K562 (cell line): ENCODE data around the gene SMIM15. TPM values are rescaled to one million over a fixed set of nuclear protein-coding genes. Genes with fewer than 3 reads are reported as not detected.

Experiments
- NR4A1 ChIP-seq, 2 experiments: fragments of 250-450 bp in 1 of 2; fragments of 450-650 bp in 1 of 2; sonication (Bioruptor Pico) in 1 of 2; IDR thresholded peaks; 2 replicates each; pipeline versions ENCODE4 v1.4.0 to v1.6.1; 2016 to 2020; ENCODE audit warnings: mild to moderate bottlenecking in 2 of 2, missing compliant biosample characterization in 1 of 2, missing genetic modification characterization in 1 of 2, moderate library complexity in 1 of 2
- polyA plus RNA-seq, 8 experiments: library from polyadenylated mRNA; depleted of rRNA in 4 of 8; stranded (reverse) in 5 of 8; unstranded in 3 of 8; fragments of >200 nt; fragmentation: Nextera tagmentation in 2 of 8; fragmentation: Illumina TruSeq in 1 of 8; extraction: Ambion mirVana in 2 of 8; extraction: Trizol in 1 of 8; gene quantifications; 2 replicates each; pipeline versions ENCODE4 v1.2.1 to v1.2.3, GENCODE V29; 2011 to 2014; ENCODE audit warnings: inconsistent platforms in 1 of 8, missing spikeins in 1 of 8
- total RNA-seq, 7 experiments: library from RNA; depleted of rRNA in 6 of 7; stranded (reverse); fragments of >200 nt in 6 of 7; fragmentation: Illumina TruSeq in 2 of 7; extraction: Trizol in 2 of 7; gene quantifications; 2 replicates each; pipeline versions ENCODE4 v1.2.1 to v1.2.3, GENCODE V29; 2011 to 2021; ENCODE audit warnings: low replicate concordance in 1 of 7
- TF ChIP-seq, protein P1 (sequence below), 2 experiments: fragments of 450-650 bp in 1 of 2; sonication (generic) in 1 of 2; formaldehyde crosslinking in 1 of 2; IDR thresholded peaks; 2 replicates each; pipeline versions ENCODE4 v1.7.1 to v1.9.0; 2016 to 2022; ENCODE audit warnings: inconsistent platforms in 1 of 2, mild to moderate bottlenecking in 1 of 2, missing genetic modification reagents in 1 of 2
- TF ChIP-seq, protein P2 (sequence below): sonication (generic); formaldehyde crosslinking; IDR thresholded peaks from 2 replicates; pipeline ENCODE4 v1.8.1; 2023; ENCODE audit warnings: mild to moderate bottlenecking, missing genetic modification reagents, moderate library complexity
- TF ChIP-seq, protein P3 (sequence below): fragments of 200-600 bp; sonication (generic); IDR thresholded peaks from one replicate; pipeline ENCODE4 v1.6.1; 2012; ENCODE audit warnings: mild to moderate bottlenecking, low read depth, low read length, inconsistent platforms

Gene SMIM15
- total and polyA plus RNA-seq, 9 of the 15 experiments (the other 6 are each of a cell fraction or from before 2014, with no cell fraction given): 16.6 to 124 (median 82.0) TPM

DNA sequence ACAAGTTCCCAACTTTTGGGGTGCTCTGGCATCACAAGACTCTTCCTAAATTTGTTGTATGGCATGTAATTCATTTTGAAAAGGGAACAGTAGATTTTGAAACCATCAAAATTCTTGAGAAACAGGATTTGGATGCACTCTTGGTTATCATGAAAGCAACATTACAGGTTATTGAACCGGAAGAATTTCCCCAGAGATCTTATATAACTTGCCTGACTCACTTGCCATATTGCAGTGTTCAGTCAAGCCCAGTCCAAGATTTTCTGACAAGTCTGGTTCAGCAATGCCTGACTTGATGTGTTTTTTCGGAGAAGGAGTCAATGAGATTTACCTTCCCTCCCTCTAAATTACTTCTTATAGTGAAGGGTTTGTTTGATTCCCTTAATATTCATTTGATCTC, 32.0 kb downstream of the SMIM15 start (continued):
- TF ChIP-seq, protein P1, sequence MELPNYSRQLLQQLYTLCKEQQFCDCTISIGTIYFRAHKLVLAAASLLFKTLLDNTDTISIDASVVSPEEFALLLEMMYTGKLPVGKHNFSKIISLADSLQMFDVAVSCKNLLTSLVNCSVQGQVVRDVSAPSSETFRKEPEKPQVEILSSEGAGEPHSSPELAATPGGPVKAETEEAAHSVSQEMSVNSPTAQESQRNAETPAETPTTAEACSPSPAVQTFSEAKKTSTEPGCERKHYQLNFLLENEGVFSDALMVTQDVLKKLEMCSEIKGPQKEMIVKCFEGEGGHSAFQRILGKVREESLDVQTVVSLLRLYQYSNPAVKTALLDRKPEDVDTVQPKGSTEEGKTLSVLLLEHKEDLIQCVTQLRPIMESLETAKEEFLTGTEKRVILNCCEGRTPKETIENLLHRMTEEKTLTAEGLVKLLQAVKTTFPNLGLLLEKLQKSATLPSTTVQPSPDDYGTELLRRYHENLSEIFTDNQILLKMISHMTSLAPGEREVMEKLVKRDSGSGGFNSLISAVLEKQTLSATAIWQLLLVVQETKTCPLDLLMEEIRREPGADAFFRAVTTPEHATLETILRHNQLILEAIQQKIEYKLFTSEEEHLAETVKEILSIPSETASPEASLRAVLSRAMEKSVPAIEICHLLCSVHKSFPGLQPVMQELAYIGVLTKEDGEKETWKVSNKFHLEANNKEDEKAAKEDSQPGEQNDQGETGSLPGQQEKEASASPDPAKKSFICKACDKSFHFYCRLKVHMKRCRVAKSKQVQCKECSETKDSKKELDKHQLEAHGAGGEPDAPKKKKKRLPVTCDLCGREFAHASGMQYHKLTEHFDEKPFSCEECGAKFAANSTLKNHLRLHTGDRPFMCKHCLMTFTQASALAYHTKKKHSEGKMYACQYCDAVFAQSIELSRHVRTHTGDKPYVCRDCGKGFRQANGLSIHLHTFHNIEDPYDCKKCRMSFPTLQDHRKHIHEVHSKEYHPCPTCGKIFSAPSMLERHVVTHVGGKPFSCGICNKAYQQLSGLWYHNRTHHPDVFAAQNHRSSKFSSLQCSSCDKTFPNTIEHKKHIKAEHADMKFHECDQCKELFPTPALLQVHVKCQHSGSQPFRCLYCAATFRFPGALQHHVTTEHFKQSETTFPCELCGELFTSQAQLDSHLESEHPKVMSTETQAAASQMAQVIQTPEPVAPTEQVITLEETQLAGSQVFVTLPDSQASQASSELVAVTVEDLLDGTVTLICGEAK (IDR thresholded peaks at IDR 0.05): no peak
- TF ChIP-seq, protein P1 (CRISPR knock-in tag; IDR thresholded peaks at IDR 0.05): no peak
- no peak for TF ChIP-seq NR4A1 (CRISPR knock-in tag; IDR thresholded peaks at IDR 0.05)
- TF ChIP-seq NR4A1 (tag; IDR thresholded peaks at IDR 0.05): no peak
- TF ChIP-seq, protein P2, sequence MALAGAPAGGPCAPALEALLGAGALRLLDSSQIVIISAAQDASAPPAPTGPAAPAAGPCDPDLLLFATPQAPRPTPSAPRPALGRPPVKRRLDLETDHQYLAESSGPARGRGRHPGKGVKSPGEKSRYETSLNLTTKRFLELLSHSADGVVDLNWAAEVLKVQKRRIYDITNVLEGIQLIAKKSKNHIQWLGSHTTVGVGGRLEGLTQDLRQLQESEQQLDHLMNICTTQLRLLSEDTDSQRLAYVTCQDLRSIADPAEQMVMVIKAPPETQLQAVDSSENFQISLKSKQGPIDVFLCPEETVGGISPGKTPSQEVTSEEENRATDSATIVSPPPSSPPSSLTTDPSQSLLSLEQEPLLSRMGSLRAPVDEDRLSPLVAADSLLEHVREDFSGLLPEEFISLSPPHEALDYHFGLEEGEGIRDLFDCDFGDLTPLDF (CRISPR knock-in tag): no peak
- TF ChIP-seq, protein P3, sequence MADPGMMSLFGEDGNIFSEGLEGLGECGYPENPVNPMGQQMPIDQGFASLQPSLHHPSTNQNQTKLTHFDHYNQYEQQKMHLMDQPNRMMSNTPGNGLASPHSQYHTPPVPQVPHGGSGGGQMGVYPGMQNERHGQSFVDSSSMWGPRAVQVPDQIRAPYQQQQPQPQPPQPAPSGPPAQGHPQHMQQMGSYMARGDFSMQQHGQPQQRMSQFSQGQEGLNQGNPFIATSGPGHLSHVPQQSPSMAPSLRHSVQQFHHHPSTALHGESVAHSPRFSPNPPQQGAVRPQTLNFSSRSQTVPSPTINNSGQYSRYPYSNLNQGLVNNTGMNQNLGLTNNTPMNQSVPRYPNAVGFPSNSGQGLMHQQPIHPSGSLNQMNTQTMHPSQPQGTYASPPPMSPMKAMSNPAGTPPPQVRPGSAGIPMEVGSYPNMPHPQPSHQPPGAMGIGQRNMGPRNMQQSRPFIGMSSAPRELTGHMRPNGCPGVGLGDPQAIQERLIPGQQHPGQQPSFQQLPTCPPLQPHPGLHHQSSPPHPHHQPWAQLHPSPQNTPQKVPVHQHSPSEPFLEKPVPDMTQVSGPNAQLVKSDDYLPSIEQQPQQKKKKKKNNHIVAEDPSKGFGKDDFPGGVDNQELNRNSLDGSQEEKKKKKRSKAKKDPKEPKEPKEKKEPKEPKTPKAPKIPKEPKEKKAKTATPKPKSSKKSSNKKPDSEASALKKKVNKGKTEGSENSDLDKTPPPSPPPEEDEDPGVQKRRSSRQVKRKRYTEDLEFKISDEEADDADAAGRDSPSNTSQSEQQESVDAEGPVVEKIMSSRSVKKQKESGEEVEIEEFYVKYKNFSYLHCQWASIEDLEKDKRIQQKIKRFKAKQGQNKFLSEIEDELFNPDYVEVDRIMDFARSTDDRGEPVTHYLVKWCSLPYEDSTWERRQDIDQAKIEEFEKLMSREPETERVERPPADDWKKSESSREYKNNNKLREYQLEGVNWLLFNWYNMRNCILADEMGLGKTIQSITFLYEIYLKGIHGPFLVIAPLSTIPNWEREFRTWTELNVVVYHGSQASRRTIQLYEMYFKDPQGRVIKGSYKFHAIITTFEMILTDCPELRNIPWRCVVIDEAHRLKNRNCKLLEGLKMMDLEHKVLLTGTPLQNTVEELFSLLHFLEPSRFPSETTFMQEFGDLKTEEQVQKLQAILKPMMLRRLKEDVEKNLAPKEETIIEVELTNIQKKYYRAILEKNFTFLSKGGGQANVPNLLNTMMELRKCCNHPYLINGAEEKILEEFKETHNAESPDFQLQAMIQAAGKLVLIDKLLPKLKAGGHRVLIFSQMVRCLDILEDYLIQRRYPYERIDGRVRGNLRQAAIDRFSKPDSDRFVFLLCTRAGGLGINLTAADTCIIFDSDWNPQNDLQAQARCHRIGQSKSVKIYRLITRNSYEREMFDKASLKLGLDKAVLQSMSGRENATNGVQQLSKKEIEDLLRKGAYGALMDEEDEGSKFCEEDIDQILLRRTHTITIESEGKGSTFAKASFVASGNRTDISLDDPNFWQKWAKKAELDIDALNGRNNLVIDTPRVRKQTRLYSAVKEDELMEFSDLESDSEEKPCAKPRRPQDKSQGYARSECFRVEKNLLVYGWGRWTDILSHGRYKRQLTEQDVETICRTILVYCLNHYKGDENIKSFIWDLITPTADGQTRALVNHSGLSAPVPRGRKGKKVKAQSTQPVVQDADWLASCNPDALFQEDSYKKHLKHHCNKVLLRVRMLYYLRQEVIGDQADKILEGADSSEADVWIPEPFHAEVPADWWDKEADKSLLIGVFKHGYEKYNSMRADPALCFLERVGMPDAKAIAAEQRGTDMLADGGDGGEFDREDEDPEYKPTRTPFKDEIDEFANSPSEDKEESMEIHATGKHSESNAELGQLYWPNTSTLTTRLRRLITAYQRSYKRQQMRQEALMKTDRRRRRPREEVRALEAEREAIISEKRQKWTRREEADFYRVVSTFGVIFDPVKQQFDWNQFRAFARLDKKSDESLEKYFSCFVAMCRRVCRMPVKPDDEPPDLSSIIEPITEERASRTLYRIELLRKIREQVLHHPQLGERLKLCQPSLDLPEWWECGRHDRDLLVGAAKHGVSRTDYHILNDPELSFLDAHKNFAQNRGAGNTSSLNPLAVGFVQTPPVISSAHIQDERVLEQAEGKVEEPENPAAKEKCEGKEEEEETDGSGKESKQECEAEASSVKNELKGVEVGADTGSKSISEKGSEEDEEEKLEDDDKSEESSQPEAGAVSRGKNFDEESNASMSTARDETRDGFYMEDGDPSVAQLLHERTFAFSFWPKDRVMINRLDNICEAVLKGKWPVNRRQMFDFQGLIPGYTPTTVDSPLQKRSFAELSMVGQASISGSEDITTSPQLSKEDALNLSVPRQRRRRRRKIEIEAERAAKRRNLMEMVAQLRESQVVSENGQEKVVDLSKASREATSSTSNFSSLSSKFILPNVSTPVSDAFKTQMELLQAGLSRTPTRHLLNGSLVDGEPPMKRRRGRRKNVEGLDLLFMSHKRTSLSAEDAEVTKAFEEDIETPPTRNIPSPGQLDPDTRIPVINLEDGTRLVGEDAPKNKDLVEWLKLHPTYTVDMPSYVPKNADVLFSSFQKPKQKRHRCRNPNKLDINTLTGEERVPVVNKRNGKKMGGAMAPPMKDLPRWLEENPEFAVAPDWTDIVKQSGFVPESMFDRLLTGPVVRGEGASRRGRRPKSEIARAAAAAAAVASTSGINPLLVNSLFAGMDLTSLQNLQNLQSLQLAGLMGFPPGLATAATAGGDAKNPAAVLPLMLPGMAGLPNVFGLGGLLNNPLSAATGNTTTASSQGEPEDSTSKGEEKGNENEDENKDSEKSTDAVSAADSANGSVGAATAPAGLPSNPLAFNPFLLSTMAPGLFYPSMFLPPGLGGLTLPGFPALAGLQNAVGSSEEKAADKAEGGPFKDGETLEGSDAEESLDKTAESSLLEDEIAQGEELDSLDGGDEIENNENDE: no peak
